Stomach (tissue), 4 donors: ENCODE data around the gene EIF2B5.

Source experiments
- CTCF ChIP-seq, 7 experiments: fragments of 450-650 bp in 4 of 7; fragments of 200-600 bp in 3 of 7; sonication (generic) in 3 of 7; IDR thresholded peaks; one replicate each; pipeline ENCODE4 v1.5.1; 2016 to 2019; ENCODE audit warnings: antibody characterized with exemption in 7 of 7, control low read depth in 2 of 7, mild to moderate bottlenecking in 1 of 7
- POLR2A ChIP-seq, 4 donors: fragments of 450-650 bp; IDR thresholded peaks; one replicate each; pipeline ENCODE4 v1.6.1; 2016; ENCODE audit warnings: antibody characterized with exemption in 4 of 4, control low read depth in 2 of 4, mild to moderate bottlenecking in 1 of 4, moderate library complexity in 1 of 4

GRCh38 chr3:184154885-184155643, 19.9 kb downstream of the EIF2B5 start, which contains the start of gene DVL3:
- no peak for TF ChIP-seq POLR2A (IDR thresholded peaks at IDR 0.05)
- no peak for TF ChIP-seq CTCF (IDR thresholded peaks at IDR 0.05)
